GM20000 (cell line): ENCODE measurements around the gene ADAMTS16.

Experiments
- DNase-seq: peaks from one replicate; pipeline ENCODE4 v3.0.0; 2012; ENCODE audit warnings: low spot score
- TF ChIP-seq, protein P1 (sequence below): IDR thresholded peaks from 2 replicates; pipeline ENCODE4 v1.5.1; 2012; ENCODE audit warnings: mild to moderate bottlenecking, control low read depth; ENCODE audit errors: extremely low read depth, missing control alignments

Gene ADAMTS16

GRCh38 chr5:5199495-5199894 is 59.4 kb downstream of the ADAMTS16 start:
- DNase-seq: no peak

GRCh38 chr5:5200133-5200532 is 60.0 kb downstream of the ADAMTS16 start:
- no peak for DNase-seq
- TF ChIP-seq, protein P1, sequence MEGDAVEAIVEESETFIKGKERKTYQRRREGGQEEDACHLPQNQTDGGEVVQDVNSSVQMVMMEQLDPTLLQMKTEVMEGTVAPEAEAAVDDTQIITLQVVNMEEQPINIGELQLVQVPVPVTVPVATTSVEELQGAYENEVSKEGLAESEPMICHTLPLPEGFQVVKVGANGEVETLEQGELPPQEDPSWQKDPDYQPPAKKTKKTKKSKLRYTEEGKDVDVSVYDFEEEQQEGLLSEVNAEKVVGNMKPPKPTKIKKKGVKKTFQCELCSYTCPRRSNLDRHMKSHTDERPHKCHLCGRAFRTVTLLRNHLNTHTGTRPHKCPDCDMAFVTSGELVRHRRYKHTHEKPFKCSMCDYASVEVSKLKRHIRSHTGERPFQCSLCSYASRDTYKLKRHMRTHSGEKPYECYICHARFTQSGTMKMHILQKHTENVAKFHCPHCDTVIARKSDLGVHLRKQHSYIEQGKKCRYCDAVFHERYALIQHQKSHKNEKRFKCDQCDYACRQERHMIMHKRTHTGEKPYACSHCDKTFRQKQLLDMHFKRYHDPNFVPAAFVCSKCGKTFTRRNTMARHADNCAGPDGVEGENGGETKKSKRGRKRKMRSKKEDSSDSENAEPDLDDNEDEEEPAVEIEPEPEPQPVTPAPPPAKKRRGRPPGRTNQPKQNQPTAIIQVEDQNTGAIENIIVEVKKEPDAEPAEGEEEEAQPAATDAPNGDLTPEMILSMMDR: no peak

More at GRCh38 chr5:5199495-5199894, 59.4 kb downstream of the ADAMTS16 start:
- TF ChIP-seq, protein P1: no peak

- DNase-seq: no peak
- TF ChIP-seq, protein P1: no peak
These were observed 62.2 kb downstream of the ADAMTS16 start for GRCh38 chr5:5202321-5202720.

DNA sequence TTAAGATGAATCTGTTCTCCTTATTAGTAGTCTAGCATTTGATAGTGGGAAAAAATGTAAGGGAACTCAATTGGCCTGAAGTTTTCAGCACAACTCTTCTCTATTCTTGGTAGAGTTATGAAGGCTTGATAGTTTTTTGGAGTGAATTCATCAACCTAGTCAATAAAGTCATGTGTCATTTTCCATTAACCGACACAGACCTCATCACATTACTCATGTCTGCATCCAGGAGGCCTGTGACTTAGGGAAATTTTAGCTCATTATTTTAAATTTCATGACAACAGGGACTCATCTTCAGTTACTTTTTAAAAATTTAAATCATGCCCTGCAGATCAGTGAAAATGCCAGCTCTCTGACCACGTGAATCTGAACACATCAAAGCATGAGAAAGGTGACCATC is 63.3 kb downstream of the ADAMTS16 start:
- TF ChIP-seq, protein P1: no peak
- DNase-seq: no peak

GRCh38 chr5:5207828-5208227 is 67.7 kb downstream of the ADAMTS16 start:
- TF ChIP-seq, protein P1: no peak
- DNase-seq: no peak

DNA sequence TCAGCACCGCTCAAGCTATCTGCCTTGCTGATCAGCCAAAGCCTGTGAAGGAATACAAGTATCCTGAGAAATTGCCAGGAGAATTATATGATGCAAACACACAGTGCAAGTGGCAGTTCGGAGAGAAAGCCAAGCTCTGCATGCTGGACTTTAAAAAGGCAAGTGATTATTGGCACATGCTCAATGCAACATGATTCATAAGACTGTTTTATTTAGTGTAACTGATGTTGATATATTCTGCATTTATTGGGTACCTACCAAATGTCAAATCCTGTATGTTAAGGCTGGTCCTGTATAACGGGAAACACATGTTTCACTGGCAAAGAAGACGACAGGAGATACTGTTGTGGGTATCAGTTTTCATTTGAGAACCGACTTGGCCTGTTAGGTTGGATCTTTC is 69.0 kb downstream of the ADAMTS16 start:
- TF ChIP-seq, protein P1: no peak
- no peak for DNase-seq

GRCh38 chr5:5209510-5210286 is 69.6 kb downstream of the ADAMTS16 start:
- DNase-seq: no peak
- TF ChIP-seq, protein P1: no peak
